ENCODE results near the gene CTDSPL2. TPM values are rescaled to one million over a fixed set of nuclear protein-coding genes. Genes with fewer than 3 reads are reported as not detected.

The CTDSPL2 gene
- total RNA-seq (2021; fragmentation: NEBNext Ultra II Directional; extraction: Animal tissue kit (Norgen Biotek cat#: 25700)) (64.5 and 64.7 TPM in 2 replicates), polyA plus RNA-seq (2011; rRNA removed) (12.1 and 25.2 TPM in 2 replicates), polyA minus RNA-seq (2011; rRNA and poly(A)+ RNA removed) (134 and 160 TPM in 2 replicates)
- 32.2 TPM for polyA plus RNA-seq (2011; cell fraction: cytosol; rRNA removed)
- 38.0 TPM for polyA plus RNA-seq (2011; cell fraction: nucleus; rRNA removed)
- polyA plus RNA-seq (2012, experiment 1 of 2), result 42.1 to 71.5 TPM (median 46.3 TPM) in 4 replicates
- polyA plus RNA-seq (2012, experiment 2 of 2), result 1.7 TPM
- polyA plus RNA-seq (2013, experiment 1 of 2), result 46.4 TPM
- polyA plus RNA-seq (2013, experiment 2 of 2), result 44.2 TPM
- polyA minus RNA-seq (2011; cell fraction: cytosol; rRNA and poly(A)+ RNA removed), result 56.2 TPM
- polyA minus RNA-seq (2011; cell fraction: nucleus; rRNA and poly(A)+ RNA removed), result 225 TPM
- long read RNA-seq, experiment 1, full-length matches to known transcripts, result 9 of 36 reads
- long read RNA-seq, experiment 1, partial matches to known transcripts, result 17 of 36 reads
- long read RNA-seq, experiment 1, other reads (novel, unspliced or antisense), result 10 of 36 reads
- long read RNA-seq, experiment 2, full-length matches to known transcripts, result 19 of 27 reads
- long read RNA-seq, experiment 2, partial matches to known transcripts, result 1 of 27 reads
- long read RNA-seq, experiment 2, other reads (novel, unspliced or antisense), result 7 of 27 reads

- peaks cover 11% of the 10 kb centered on the region; the same call in 1 of the 2 replicates for H3K23me2 ChIP-seq (ENCODE audit: low read depth, low read length)
- no peaks in the 10 kb centered on the region; a peak in 1 of 8 replicates for H3K36me3 ChIP-seq (ENCODE audit: control insufficient read depth in 2 of 4, insufficient read depth in 4 of 4, low read length in 3 of 4)
- peak within 1 kb of the TSS; percentile 96; the same call in 1 of the 2 replicates for H4K8ac ChIP-seq (ENCODE audit: extremely low read depth, insufficient read depth, low read length)
- 2% methylated on average over 53 of the region's 53 CpGs; no CpG with 5 or more reads in 1 of the 2 experiments for WGBS, 2 experiments (ENCODE audit: extremely low coverage in 1 of 2, insufficient coverage in 1 of 2, insufficient read length in 1 of 2, insufficient replicate concordance in 2 of 2, low coverage in 1 of 2, low lambda C conversion rate in 2 of 2, missing lambda C conversion rate in 1 of 2)
- peak within 1 kb of the TSS; percentile 99 to 100 (median 100) for H3K9ac ChIP-seq (replicated peaks in 1 of 4; ENCODE audit: extremely low read depth in 1 of 4, low read depth in 3 of 4, low read length in 3 of 4)
- H3K79me2 ChIP-seq (ENCODE audit: control insufficient read depth in 1 of 2, insufficient read depth in 2 of 2, low read length in 2 of 2), result peaks cover 35 to 48% of the 10 kb centered on the region in 2 experiments
- H3K4me1 ChIP-seq (replicated peaks in 1 of 4; ENCODE audit: control insufficient read depth in 3 of 4, insufficient read depth in 4 of 4, low read length in 3 of 4), result peaks cover 0 to 3% (median 0%) of the 10 kb centered on the region in 4 experiments; a peak in 1 of 7 replicates
- H3K27ac ChIP-seq (ENCODE audit: low read depth, low read length), result peak within 1 kb of the TSS; percentile 98
- no peaks in the 10 kb centered on the region for H3K9me3 ChIP-seq (ENCODE audit: insufficient read depth in 2 of 2, low read depth in 1 of 2, low read length in 1 of 2)
- peak within 1 kb of the TSS; percentile 78 for H4K91ac ChIP-seq (replicated peaks; ENCODE audit: insufficient read length, low read length)
- FAIRE-seq, result peak; percentile 13
- H2BK12ac ChIP-seq (ENCODE audit: low read depth, low read length), result peak within 1 kb of the TSS; percentile 95; the same call in 1 of the 2 replicates
- peak within 1 kb of the TSS; percentile 59 for H2BK120ac ChIP-seq (replicated peaks; ENCODE audit: low read depth, low read length)
- peak within 1 kb of the TSS; percentile 97 for H4K5ac ChIP-seq (ENCODE audit: insufficient read length, low read depth, low read length)
- peak within 1 kb of the TSS; percentile 60 to 88 for H3K4me2 ChIP-seq (ENCODE audit: insufficient read depth in 1 of 2, low read depth in 2 of 2, low read length in 2 of 2)
- H3K4ac ChIP-seq (replicated peaks; ENCODE audit: insufficient read length, low read depth, low read length), result peak within 1 kb of the TSS; percentile 24
- peak within 1 kb of the TSS; percentile 94 for H3K18ac ChIP-seq (ENCODE audit: extremely low read depth, low read length)
- peak within 1 kb of the TSS; percentile 67; the same call in 1 of the 2 replicates for H2BK15ac ChIP-seq (ENCODE audit: low read length)
- H2AFZ ChIP-seq (ENCODE audit: low read length), result peak within 1 kb of the TSS; percentile 69
- no peaks in the 10 kb centered on the region for H3K27me3 ChIP-seq (replicated peaks in 1 of 4; ENCODE audit: control insufficient read depth in 3 of 4, extremely low read depth in 1 of 4, insufficient read depth in 3 of 4, low read length in 3 of 4)
- no peak within 1 kb of the TSS for H3K23ac ChIP-seq (ENCODE audit: insufficient read length)
- H3K4me3 ChIP-seq (ENCODE audit: extremely low read depth in 1 of 4, insufficient read depth in 2 of 4, low read depth in 3 of 4, low read length in 4 of 4), result peak within 1 kb of the TSS; percentile 98 to 100 (median 99)
- peak within 1 kb of the TSS; percentile 99 for H2BK5ac ChIP-seq (ENCODE audit: low read depth, low read length)
- ChIA-PET POLR2A (ENCODE audit: partially characterized antibody) (interaction anchor here (0.6 to 3.1 kb wide), 36 partner anchors 9 to 497 kb away, joined by 3 to 32 read pairs (median 4); partner anchors contain the start of genes EIF3J and GOLM2), CTCF (ENCODE audit: partially characterized antibody) (interaction anchor here (0.6 to 2.4 kb wide), 14 partner anchors 8 to 218 kb away, joined by 3 to 9 read pairs (median 4); no protein-coding TSS in a partner anchor)
- H3K14ac ChIP-seq (ENCODE audit: insufficient read length), result no peak within 1 kb of the TSS
- no peaks in the 10 kb centered on the region for H3K79me1 ChIP-seq (ENCODE audit: low read depth, low read length)
- no peak within 1 kb of the TSS; the same call in 1 of the 2 replicates for H2AK5ac ChIP-seq (ENCODE audit: low read depth, low read length)
- no peak within 1 kb of the TSS; the same call in 1 of the 2 replicates for H2BK20ac ChIP-seq (ENCODE audit: low read length)
- H4K20me1 ChIP-seq (replicated peaks in 1 of 2; ENCODE audit: control insufficient read depth in 1 of 2, insufficient read depth in 2 of 2, low read length in 2 of 2), result peaks cover 6 to 8% of the 10 kb centered on the region in 2 experiments
- DNase-seq (ENCODE audit: low read depth in 1 of 2, low spot score in 2 of 2), result peak; percentile 95 to 98
- H3K56ac ChIP-seq (replicated peaks; ENCODE audit: insufficient read length, low read depth, low read length), result peak within 1 kb of the TSS; percentile 88
- TF ChIP-seq E2F6 (IDR thresholded peaks at IDR 0.05) (peak; percentile 56), TEAD4 (IDR thresholded peaks at IDR 0.05; ENCODE audit: low read depth, low read length) (peak; percentile 86), PHF8 (conservative IDR thresholded peaks at IDR 0.05; ENCODE audit: low read depth, low read length) (peak; percentile 93), KDM1A (IDR thresholded peaks at IDR 0.05; ENCODE audit: borderline replicate concordance, low read length) (peak; percentile 77; the same call in 1 of the 2 replicates), POLR2A (IDR thresholded peaks at IDR 0.05; ENCODE audit: control extremely low read depth in 1 of 2, low read depth in 2 of 2, low read length in 2 of 2) (peak; percentile 74 to 93), TAF1 (IDR thresholded peaks at IDR 0.05; ENCODE audit: low read depth, low read length) (peak; percentile 94), CREB1 (IDR thresholded peaks at IDR 0.05) (peak; percentile 56; the same call in 1 of the 2 replicates), ASH2L (IDR thresholded peaks at IDR 0.05; ENCODE audit: low read length) (peak; percentile 88)
These were observed at the start of gene CTDSPL2 for GRCh38 chr15:44426975-44427755. CTDSPL2 (plus strand) TSS chr15:44427629; CDS start chr15:44459015, 31,386 bp downstream.
